Mesenchymal stem cell (in vitro differentiated cells and primary cell): ENCODE data around the gene C1orf198.
"Not testable (repeated sequence)": the region's sequence is repeated elsewhere in the genome, so short reads cannot be mapped to it uniquely, and the experiment has no call there.

Experiments
- DNase-seq: peaks from one replicate; pipeline ENCODE4 v3.0.0-alpha.2; 2013
- H2AFZ ChIP-seq: one replicate; pipeline ENCODE4 v1.6.1; 2013; ENCODE audit warnings: low read depth, mild to moderate bottlenecking, control low read depth, inconsistent platforms, low read length, moderate library complexity
- H2AK5ac ChIP-seq: 2 replicates; pipeline ENCODE4 v1.6.1; 2013; ENCODE audit warnings: low read length, moderate library complexity, mild to moderate bottlenecking, inconsistent platforms; ENCODE audit not compliant: severe bottlenecking
- H2BK120ac ChIP-seq: one replicate; pipeline ENCODE4 v1.6.1; 2013; ENCODE audit warnings: low read depth, mild to moderate bottlenecking, inconsistent platforms, low read length, moderate library complexity
- H2BK12ac ChIP-seq, 2 experiments: one replicate each; pipeline ENCODE4 v1.6.1; 2013; ENCODE audit warnings: inconsistent platforms in 2 of 2, low read length in 2 of 2, mild to moderate bottlenecking in 2 of 2, moderate library complexity in 2 of 2, control low read depth in 1 of 2
- H2BK15ac ChIP-seq: one replicate; pipeline ENCODE4 v1.6.1; 2013; ENCODE audit warnings: mild to moderate bottlenecking, low read depth, inconsistent platforms; ENCODE audit not compliant: poor library complexity, severe bottlenecking
- H2BK5ac ChIP-seq: 2 replicates; pipeline ENCODE4 v1.6.1; 2013; ENCODE audit warnings: low read depth, mild to moderate bottlenecking, low read length, control low read depth, inconsistent platforms; ENCODE audit not compliant: poor library complexity, severe bottlenecking
- H3K14ac ChIP-seq, 2 experiments: one replicate each; pipeline ENCODE4 v1.6.1; 2013; ENCODE audit warnings: inconsistent platforms in 2 of 2, low read length in 2 of 2, control low read depth in 1 of 2, mild to moderate bottlenecking in 1 of 2, moderate library complexity in 1 of 2
- H3K18ac ChIP-seq, 2 experiments: one replicate each; pipeline ENCODE4 v1.6.1; 2013; ENCODE audit warnings: inconsistent platforms in 2 of 2, low read length in 2 of 2, control low read depth in 1 of 2, low read depth in 1 of 2, mild to moderate bottlenecking in 1 of 2
- H3K23ac ChIP-seq, 2 experiments: one replicate each; pipeline ENCODE4 v1.6.1; 2013; ENCODE audit warnings: inconsistent platforms in 2 of 2, low read length in 2 of 2, mild to moderate bottlenecking in 2 of 2, moderate library complexity in 2 of 2, control low read depth in 1 of 2
- H3K27ac ChIP-seq: 2 replicates; pipeline ENCODE4 v1.5.1; 2013; ENCODE audit warnings: mild to moderate bottlenecking, moderate library complexity, low read length, control low read depth, inconsistent platforms; ENCODE audit not compliant: poor library complexity, severe bottlenecking
- H3K27me3 ChIP-seq, 2 experiments: 2 replicates each; pipeline versions ENCODE4 v1.6.1 to v1.7.0; 2013; ENCODE audit warnings: low read length in 2 of 2, mild to moderate bottlenecking in 2 of 2, moderate library complexity in 2 of 2, control low read depth in 1 of 2, inconsistent platforms in 1 of 2; ENCODE audit not compliant: control insufficient read depth in 1 of 2, insufficient read depth in 1 of 2
- H3K36me3 ChIP-seq, 2 experiments: 2 replicates each; pipeline versions ENCODE4 v1.6.1 to v1.7.0; 2013; ENCODE audit warnings: low read length in 2 of 2, control low read depth in 1 of 2, inconsistent platforms in 1 of 2, low read depth in 1 of 2, mild to moderate bottlenecking in 1 of 2; ENCODE audit not compliant: insufficient read depth in 2 of 2, control insufficient read depth in 1 of 2
- H3K4ac ChIP-seq, 2 experiments: one replicate each; pipeline ENCODE4 v1.6.1; 2013; ENCODE audit warnings: inconsistent platforms in 2 of 2, low read length in 2 of 2, mild to moderate bottlenecking in 2 of 2, moderate library complexity in 2 of 2, control low read depth in 1 of 2, low read depth in 1 of 2
- H3K4me1 ChIP-seq: 2 replicates; pipeline ENCODE4 v1.6.1; 2013; ENCODE audit warnings: low read depth, low read length, control low read depth; ENCODE audit not compliant: control insufficient read depth, insufficient read depth
- H3K4me2 ChIP-seq: 2 replicates; pipeline ENCODE4 v1.6.1; 2013; ENCODE audit warnings: low read length, mild to moderate bottlenecking, inconsistent platforms; ENCODE audit not compliant: poor library complexity, severe bottlenecking
- H3K4me3 ChIP-seq, 2 experiments: 2 replicates each; pipeline versions ENCODE4 v1.5.1 to v1.7.0; 2013; ENCODE audit warnings: low read length in 2 of 2, mild to moderate bottlenecking in 2 of 2, control low read depth in 1 of 2, low read depth in 1 of 2; ENCODE audit not compliant: insufficient read depth in 1 of 2
- H3K79me1 ChIP-seq: replicated peaks from 2 replicates; pipeline ENCODE4 v1.6.1; 2013; ENCODE audit warnings: mild to moderate bottlenecking, control low read depth, low read length, inconsistent platforms; ENCODE audit not compliant: poor library complexity, severe bottlenecking
- H3K9ac ChIP-seq: 2 replicates; pipeline ENCODE4 v1.7.0; 2013; ENCODE audit warnings: mild to moderate bottlenecking, low read length, moderate library complexity
- H3K9me3 ChIP-seq: 2 replicates; pipeline ENCODE4 v1.7.0; 2013; ENCODE audit warnings: mild to moderate bottlenecking, low read length; ENCODE audit not compliant: control insufficient read depth
- H4K8ac ChIP-seq: one replicate; pipeline ENCODE4 v1.6.1; 2013; ENCODE audit warnings: inconsistent platforms, mild to moderate bottlenecking, low read length, moderate library complexity
- H4K91ac ChIP-seq: one replicate; pipeline ENCODE4 v1.6.1; 2013; ENCODE audit warnings: mild to moderate bottlenecking, low read length, inconsistent platforms
- WGBS: methylation state at CpG from one replicate; pipeline ENCODE4 v1.1.7; 2013; ENCODE audit warnings: mixed read lengths; 5-methylcytosine and 5-hydroxymethylcytosine counted together

The C1orf198 gene

GRCh38 chr1:230850547-230850946, 17.8 kb downstream of the C1orf198 start:
- peak overlapping the region; percentile 83 for H2BK15ac ChIP-seq
- H3K4me1 ChIP-seq: peaks cover 40% of the 10 kb centered on the region
- H4K91ac ChIP-seq: peak overlapping the region; percentile 81
- H3K23ac ChIP-seq: no peak overlapping the region
- H3K9me3 ChIP-seq: peaks cover 9% of the 10 kb centered on the region
- H2BK5ac ChIP-seq: peak overlapping the region; percentile 63
- peak overlapping the region; percentile 72 to 88 for H3K18ac ChIP-seq
- H3K36me3 ChIP-seq: peaks cover 16 to 48% of the 10 kb centered on the region in 2 experiments
- peaks cover 35% of the 10 kb centered on the region for H3K79me1 ChIP-seq
- H2AK5ac ChIP-seq: peak overlapping the region; percentile 77
- 89% methylated on average over 8 of the region's 8 CpGs for WGBS
- H3K4ac ChIP-seq: peak overlapping the region; percentile 71 to 95
- H2BK12ac ChIP-seq: peak overlapping the region; percentile 87 to 98
- no peak for DNase-seq
- H3K27me3 ChIP-seq: no peaks in the 10 kb centered on the region
- peak overlapping the region; percentile 71 for H3K9ac ChIP-seq
- no peak overlapping the region for H2AFZ ChIP-seq
- H3K4me3 ChIP-seq: no peak overlapping the region
- peak overlapping the region; percentile 7 for H2BK120ac ChIP-seq
- H3K4me2 ChIP-seq: no peak overlapping the region
- peak overlapping the region; percentile 74 for H4K8ac ChIP-seq
- peak overlapping the region; percentile 86 for H3K27ac ChIP-seq
- peak overlapping the region in 1 of 2 experiments; percentile 46 for H3K14ac ChIP-seq

DNA sequence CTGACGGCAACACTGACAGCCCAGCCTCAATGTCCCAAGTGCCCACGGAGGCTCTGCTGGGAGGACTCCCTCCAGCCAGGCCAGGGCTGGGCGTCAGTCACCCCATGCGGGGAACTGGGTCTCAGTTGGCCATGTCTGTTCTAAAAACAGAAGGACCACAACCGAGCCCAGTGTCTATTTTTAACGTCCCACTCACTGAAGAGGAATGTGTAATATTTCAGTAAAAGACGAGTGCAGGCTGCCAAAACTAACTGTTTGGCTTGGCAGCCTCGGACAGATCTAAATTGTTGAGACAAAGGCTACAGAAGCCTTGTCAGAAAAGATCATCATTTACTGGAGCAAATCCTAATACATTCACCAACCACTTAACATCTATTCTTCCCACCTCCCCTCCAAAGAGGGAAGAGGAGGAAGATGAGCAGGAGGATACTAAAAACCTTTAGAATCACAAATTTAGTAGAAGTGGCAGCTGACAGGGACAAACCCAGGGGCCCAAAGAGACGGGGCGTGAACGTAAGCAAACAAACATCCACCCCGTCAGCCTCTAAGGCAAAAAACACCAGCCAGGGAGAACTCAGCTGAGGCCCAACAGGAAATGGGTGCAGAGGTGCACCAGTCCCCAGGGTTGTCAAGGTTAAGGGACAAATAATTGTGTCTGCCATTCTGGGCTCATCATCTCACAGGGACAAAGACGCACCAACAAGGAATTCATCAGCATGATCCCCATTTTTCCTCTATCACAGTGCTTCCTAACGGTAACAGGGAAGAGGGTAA, 18.7 kb downstream of the C1orf198 start:
- Histone ChIP-seq H3K4me3 (peak overlapping the region in 1 of 2 experiments; percentile 58), H3K36me3 (peaks cover 13 to 39% of the 10 kb centered on the region in 2 experiments), H3K4ac (peak overlapping the region; percentile 83 to 95), H3K4me1 (peaks cover 40% of the 10 kb centered on the region), H4K8ac (peak overlapping the region; percentile 88), H3K9me3 (peaks cover 9% of the 10 kb centered on the region), H2AK5ac (peak overlapping the region; percentile 98), H4K91ac (peak overlapping the region; percentile 92), H3K9ac (peak overlapping the region; percentile 71), H2AFZ (no peak overlapping the region), H2BK12ac (peak overlapping the region; percentile 98 to 99), H3K27me3 (no peaks in the 10 kb centered on the region), H2BK120ac (peak overlapping the region; percentile 90), H3K4me2 (peak overlapping the region; percentile 44), H3K79me1 (peaks cover 32% of the 10 kb centered on the region), H2BK15ac (no peak overlapping the region), H3K18ac (peak overlapping the region; percentile 72 to 88), H3K14ac (no peak overlapping the region), H2BK5ac (no peak overlapping the region), H3K27ac (peak overlapping the region; percentile 86), H3K23ac (no peak overlapping the region)
- DNase-seq: peak; percentile 87
- 28% methylated on average over 10 of the region's 14 CpGs for WGBS

- Histone ChIP-seq H3K27me3 (no peaks in the 10 kb centered on the region), H2AFZ (no peak overlapping the region), H3K4ac (no peak overlapping the region), H3K14ac (no peak overlapping the region), H3K4me2 (no peak overlapping the region), H3K79me1 (peaks cover 31% of the 10 kb centered on the region), H3K27ac (no peak overlapping the region), H2BK15ac (peak overlapping the region; percentile 28), H4K91ac (no peak overlapping the region), H3K9me3 (peaks cover 7% of the 10 kb centered on the region), H2BK5ac (no peak overlapping the region), H2AK5ac (no peak overlapping the region), H4K8ac (no peak overlapping the region), H3K9ac (no peak overlapping the region), H3K4me1 (peaks cover 42% of the 10 kb centered on the region), H2BK12ac (no peak overlapping the region), H2BK120ac (no peak overlapping the region), H3K18ac (no peak overlapping the region), H3K23ac (no peak overlapping the region), H3K4me3 (no peak overlapping the region), H3K36me3 (peaks cover 23 to 38% of the 10 kb centered on the region in 2 experiments)
- WGBS: 78% methylated on average over 1 of the region's 3 CpGs
- no peak for DNase-seq
These were observed 20.1 kb downstream of the C1orf198 start for GRCh38 chr1:230848235-230848634.

DNA sequence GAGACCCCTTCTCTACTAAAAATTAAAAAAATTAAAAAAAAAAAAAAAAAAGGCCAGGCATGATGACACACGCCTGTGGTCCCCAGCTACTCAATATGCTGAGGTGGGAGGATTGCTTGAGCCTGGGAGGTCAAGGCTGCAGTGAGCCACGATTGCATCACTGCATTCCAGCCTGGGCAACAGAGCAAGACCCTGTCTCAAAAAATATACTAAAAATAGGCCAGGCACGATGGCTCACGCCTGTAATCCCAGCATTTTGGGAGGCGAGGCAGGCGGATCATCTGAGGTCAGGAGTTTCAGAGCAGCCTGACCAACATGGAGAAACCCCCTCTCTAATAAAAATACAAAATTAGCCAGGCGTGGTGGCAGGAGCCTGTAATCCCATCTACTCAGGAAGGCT, 23.1 kb downstream of the C1orf198 start:
- not testable (repeated sequence) for H3K27me3 ChIP-seq, H3K23ac ChIP-seq, H2AK5ac ChIP-seq, H2BK120ac ChIP-seq, H2BK12ac ChIP-seq, H3K4me3 ChIP-seq, H4K8ac ChIP-seq, H3K18ac ChIP-seq, DNase-seq, H3K4me2 ChIP-seq, H3K27ac ChIP-seq, H3K4ac ChIP-seq, H4K91ac ChIP-seq, H3K9ac ChIP-seq, H3K14ac ChIP-seq, H2BK15ac ChIP-seq, H2BK5ac ChIP-seq, H2AFZ ChIP-seq, H3K9me3 ChIP-seq
- Histone ChIP-seq H3K4me1 (peaks cover 22% of the 10 kb centered on the region), H3K36me3 (peaks cover 34 to 50% of the 10 kb centered on the region in 2 experiments), H3K79me1 (peaks cover 35% of the 10 kb centered on the region)
- 70% methylated on average over 7 of the region's 7 CpGs for WGBS
